ENCODE measurements around the gene SQSTM1. TPM values are rescaled to one million over a fixed set of nuclear protein-coding genes. Genes with fewer than 3 reads are reported as not detected.
"Not testable (repeated sequence)": the region's sequence is repeated elsewhere in the genome, so short reads cannot be mapped to it uniquely, and the experiment has no call there.

Gene SQSTM1
- total and polyA plus RNA-seq, 7 donors: 168 to 443 (median 301) TPM

DNA sequence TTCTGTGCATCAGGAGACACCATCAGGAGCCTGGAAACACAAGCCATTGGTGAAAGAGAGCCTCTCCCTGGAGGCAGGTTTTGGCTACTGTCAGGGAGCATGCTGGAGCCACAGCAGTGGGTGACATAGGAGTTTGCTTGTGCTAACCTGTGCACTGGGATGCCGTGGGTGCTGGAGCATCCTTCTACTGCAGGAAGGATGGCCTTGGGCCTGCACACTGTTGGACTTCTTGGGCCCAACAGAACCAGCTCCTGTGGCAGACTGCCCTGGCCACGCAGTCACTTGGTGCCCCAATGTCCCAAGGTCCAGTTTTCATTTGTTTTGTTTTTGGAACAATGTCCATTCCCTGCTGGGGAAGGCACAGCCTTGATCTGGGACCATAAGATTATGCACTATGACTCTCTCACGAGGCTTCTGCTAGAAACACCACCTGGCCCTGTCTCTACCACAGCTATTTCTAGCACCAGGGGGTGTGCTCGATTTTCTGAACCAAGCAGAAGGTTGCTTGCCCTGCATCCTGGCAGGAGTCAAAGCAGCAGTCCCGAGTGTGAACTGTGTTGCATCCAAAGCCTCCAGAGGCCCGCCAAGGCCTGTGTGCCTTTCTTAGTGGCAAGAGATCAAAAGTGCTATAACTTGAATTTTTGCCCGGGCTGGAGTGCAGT is 32.4 kb upstream of the SQSTM1 start:
- H3K36me3 ChIP-seq: no peaks in the 10 kb centered on the region
- peaks cover 0 to 4% (median 2%) of the 10 kb centered on the region in 4 donors for H3K4me1 ChIP-seq
- intact Hi-C loops (cut with DNase I): no loop called here
- no peak overlapping the region for H3K27ac ChIP-seq
- no peaks in the 10 kb centered on the region for H3K27me3 ChIP-seq
- no peak for TF ChIP-seq EP300 (IDR thresholded peaks at IDR 0.05)
- no peak for TF ChIP-seq POLR2A (IDR thresholded peaks at IDR 0.05)
- no peak for TF ChIP-seq POLR2AphosphoS5 (IDR thresholded peaks at IDR 0.05)
- TF ChIP-seq, protein P1, sequence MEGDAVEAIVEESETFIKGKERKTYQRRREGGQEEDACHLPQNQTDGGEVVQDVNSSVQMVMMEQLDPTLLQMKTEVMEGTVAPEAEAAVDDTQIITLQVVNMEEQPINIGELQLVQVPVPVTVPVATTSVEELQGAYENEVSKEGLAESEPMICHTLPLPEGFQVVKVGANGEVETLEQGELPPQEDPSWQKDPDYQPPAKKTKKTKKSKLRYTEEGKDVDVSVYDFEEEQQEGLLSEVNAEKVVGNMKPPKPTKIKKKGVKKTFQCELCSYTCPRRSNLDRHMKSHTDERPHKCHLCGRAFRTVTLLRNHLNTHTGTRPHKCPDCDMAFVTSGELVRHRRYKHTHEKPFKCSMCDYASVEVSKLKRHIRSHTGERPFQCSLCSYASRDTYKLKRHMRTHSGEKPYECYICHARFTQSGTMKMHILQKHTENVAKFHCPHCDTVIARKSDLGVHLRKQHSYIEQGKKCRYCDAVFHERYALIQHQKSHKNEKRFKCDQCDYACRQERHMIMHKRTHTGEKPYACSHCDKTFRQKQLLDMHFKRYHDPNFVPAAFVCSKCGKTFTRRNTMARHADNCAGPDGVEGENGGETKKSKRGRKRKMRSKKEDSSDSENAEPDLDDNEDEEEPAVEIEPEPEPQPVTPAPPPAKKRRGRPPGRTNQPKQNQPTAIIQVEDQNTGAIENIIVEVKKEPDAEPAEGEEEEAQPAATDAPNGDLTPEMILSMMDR (IDR thresholded peaks at IDR 0.05): no peak
- 83 to 85% methylated on average over 7 of the region's 7 CpGs for WGBS, 2 donors
- no peaks in the 10 kb centered on the region for H3K9me3 ChIP-seq
- DNase-seq: no peak
- H3K4me3 ChIP-seq: no peak overlapping the region

DNA sequence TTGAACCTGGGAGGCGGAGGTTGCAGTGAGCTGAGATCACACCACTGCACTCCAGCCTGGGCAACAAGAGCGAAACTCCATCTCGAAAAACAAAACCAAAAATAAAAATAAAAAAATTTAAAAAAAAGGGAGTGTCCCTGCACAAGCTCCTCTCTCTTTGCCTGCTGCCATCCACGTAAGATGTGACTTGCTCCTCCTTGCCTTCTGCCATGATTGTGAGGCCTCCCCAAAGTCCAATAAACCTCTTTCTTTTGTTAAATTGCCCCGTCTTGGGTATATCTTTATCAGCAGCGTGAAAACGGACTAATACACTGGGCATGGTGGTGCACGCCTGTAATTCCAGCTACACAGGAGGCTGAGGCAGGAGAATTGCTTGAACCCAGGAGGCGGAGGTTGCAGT is 31.4 kb upstream of the SQSTM1 start:
- DNase-seq; intact Hi-C loops (cut with DNase I); H3K27me3 ChIP-seq; H3K4me3 ChIP-seq; H3K9me3 ChIP-seq; H3K36me3 ChIP-seq; H3K27ac ChIP-seq: not testable (repeated sequence)
- H3K4me1 ChIP-seq: peaks cover 0 to 13% (median 11%) of the 10 kb centered on the region in 4 donors
- WGBS, 2 donors: 95% methylated on average over 9 of the region's 9 CpGs

DNA sequence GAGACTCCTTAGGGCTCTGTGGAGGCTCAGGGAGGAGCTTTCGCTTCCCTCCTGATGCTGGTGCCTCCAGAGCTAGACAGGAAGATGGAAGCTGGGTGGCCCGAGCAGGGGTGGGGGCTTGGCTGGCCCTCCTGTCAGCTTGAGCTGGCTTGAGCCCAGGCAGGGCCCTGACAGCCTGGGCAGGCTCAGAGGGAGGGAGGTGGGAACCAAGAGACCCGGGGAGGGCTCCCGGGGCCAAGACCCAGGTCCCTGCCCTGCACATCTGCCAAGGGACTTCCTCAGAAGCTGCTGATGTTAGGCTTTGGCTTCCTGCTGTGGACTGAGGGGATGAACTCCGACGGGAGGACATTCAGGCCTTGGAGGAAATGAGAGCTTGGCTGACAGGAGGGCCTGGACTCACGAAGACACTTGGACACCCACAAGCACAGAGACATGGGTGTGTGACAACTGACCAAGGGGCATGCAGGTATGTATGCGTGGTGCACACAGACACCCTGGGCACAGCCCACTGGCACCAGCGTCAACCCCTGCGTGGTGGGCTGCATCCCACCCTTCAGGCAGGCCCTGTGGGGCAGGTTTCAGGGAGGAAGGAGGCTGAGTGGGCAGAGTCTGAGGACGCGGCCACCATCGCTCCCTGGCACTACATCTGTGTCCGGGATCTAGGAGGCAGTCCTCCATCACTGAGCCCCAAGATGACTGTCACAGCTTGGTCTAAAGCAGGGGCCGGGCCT is 28.7 kb upstream of the SQSTM1 start:
- peak; percentile 73 for DNase-seq
- Histone ChIP-seq H3K27ac (peak overlapping the region in 3 of 4 donors; percentile 51 to 61 (median 55)), H3K36me3 (peaks cover 0 to under 1% (median 0%) of the 10 kb centered on the region in 4 donors), H3K9me3 (no peaks in the 10 kb centered on the region), H3K27me3 (no peaks in the 10 kb centered on the region), H3K4me1 (peaks cover 0 to 40% (median 33%) of the 10 kb centered on the region in 4 donors), H3K4me3 (no peak overlapping the region)
- TF ChIP-seq POLR2AphosphoS5 (IDR thresholded peaks at IDR 0.05) (peak in 1 of 4 donors; percentile 16), POLR2A (IDR thresholded peaks at IDR 0.05) (no peak), EP300 (IDR thresholded peaks at IDR 0.05) (no peak)
- TF ChIP-seq, protein P1 (IDR thresholded peaks at IDR 0.05): no peak
- intact Hi-C loops (cut with DNase I): loop anchor here (2.0 kb wide), 1 partner anchor 29 kb away; no protein-coding TSS in a partner anchor
- 64 to 79% methylated on average over 15 of the region's 15 CpGs for WGBS, 2 donors

DNA sequence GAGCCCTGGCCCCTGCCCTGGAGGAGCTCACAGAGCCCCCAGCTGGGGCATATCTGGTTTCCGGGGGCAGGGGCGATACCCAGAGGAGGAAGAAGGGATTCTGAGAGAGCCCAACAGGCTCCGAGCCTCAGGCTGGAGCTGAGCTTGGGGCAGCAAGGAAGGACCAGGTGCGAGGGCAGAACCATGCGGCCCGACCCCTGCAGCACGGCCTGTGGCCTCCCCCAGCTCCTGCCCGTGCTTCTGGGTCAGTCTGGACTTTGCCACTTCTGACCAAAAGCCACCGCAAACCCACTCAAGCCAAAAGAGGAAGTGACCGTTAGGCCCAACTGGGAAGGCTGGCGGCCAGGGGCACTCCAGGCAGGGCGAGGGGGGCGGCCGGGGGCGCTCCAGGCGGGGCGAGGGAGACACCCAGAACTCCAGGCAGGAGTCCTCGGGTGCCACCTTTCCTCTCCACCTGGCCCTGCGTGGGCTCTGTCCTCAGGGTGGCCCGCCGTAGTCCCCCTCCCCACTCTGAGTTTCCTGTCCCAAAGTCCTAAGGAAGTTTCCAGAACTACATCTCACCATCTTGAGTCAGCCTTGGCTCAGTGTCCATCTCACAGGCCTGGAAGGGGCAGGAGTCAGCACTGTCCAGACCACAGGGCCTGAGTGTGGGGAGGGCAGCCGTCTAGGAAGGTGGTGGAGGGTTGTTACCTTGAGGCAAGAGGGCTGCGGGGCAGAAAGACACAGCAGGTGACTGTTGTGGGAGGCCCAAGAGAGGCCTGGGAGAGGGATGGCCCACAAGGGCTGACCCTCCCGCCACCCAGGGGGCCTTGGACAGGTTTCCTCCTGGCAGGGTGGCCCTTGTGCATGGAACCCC is 27.9 kb upstream of the SQSTM1 start:
- H3K4me1 ChIP-seq: peaks cover 0 to 40% (median 33%) of the 10 kb centered on the region in 4 donors
- intact Hi-C loops (cut with DNase I): loop anchor here (2.0 kb wide), 1 partner anchor 30 kb away; no protein-coding TSS in a partner anchor
- WGBS, 2 donors: 71 to 87% methylated on average over 24 of the region's 24 CpGs

More for the DNA sequence above, 27.9 kb upstream of the SQSTM1 start:
- H3K36me3 ChIP-seq: peaks cover 4 to 9% (median 6%) of the 10 kb centered on the region in 4 donors
- H3K9me3 ChIP-seq: no peaks in the 10 kb centered on the region
- no peaks in the 10 kb centered on the region for H3K27me3 ChIP-seq
- H3K4me3 ChIP-seq: no peak overlapping the region
- DNase-seq: peak; percentile 71
- TF ChIP-seq POLR2A (IDR thresholded peaks at IDR 0.05): no peak
- TF ChIP-seq POLR2AphosphoS5 (IDR thresholded peaks at IDR 0.05): no peak
- no peak for TF ChIP-seq EP300 (IDR thresholded peaks at IDR 0.05)
- TF ChIP-seq, protein P1 (IDR thresholded peaks at IDR 0.05): no peak
- peak overlapping the region; percentile 46 to 61 (median 53) for H3K27ac ChIP-seq
